HG02623 (cell line): ENCODE data around the gene HSP90B1.

ENCODE experiments used
- ATAC-seq: cut with Tn5 transposase; IDR thresholded peaks from one replicate; pipeline ENCODE4 v1.9.1; 2021; ENCODE audit warnings: moderate library complexity; ENCODE audit not compliant: unreplicated experiment

Gene HSP90B1

GRCh38 chr12:103969391-103969790, 39.2 kb downstream of the HSP90B1 start:
- no peak for ATAC-seq

GRCh38 chr12:103973909-103974308, 43.7 kb downstream of the HSP90B1 start:
- ATAC-seq, result no peak

GRCh38 chr12:103975368-103975767, 45.2 kb downstream of the HSP90B1 start:
- no peak for ATAC-seq

GRCh38 chr12:103978384-103978982, 48.3 kb downstream of the HSP90B1 start:
- ATAC-seq, result no peak

GRCh38 chr12:103986829-103987228, 56.6 kb downstream of the HSP90B1 start:
- ATAC-seq, result no peak

- ATAC-seq, result no peak
Observed at GRCh38 chr12:103994235-103994634, 64.0 kb downstream of the HSP90B1 start.

- no peak for ATAC-seq
Observed at GRCh38 chr12:103996595-103996994, 66.4 kb downstream of the HSP90B1 start.

GRCh38 chr12:103997286-103997900, 67.2 kb downstream of the HSP90B1 start:
- no peak for ATAC-seq
